HepG2 (cell line): Measurements from ENCODE around the gene SOX12. TPM values are rescaled to one million over a fixed set of nuclear protein-coding genes. Genes with fewer than 3 reads are reported as not detected.
A peak's percentile ranks its signal among the peaks of the same experiment; 100 is the strongest.

ENCODE experiments used
- AHR ChIP-seq: IDR thresholded peaks from 2 replicates; pipeline ENCODE4 v1.6.1; 2018; ENCODE audit warnings: missing genetic modification reagents, missing compliant biosample characterization
- BHLHE40 ChIP-seq: IDR thresholded peaks from 2 replicates; pipeline ENCODE4 v1.6.1; 2011; ENCODE audit warnings: low read length, improper control_type of control experiment
- BORCS8-MEF2B ChIP-seq: sonication (generic); formaldehyde crosslinking; IDR thresholded peaks from 2 replicates; pipeline ENCODE4 v1.8.0; 2022; ENCODE audit warnings: mild to moderate bottlenecking, missing genetic modification reagents
- CBX5 ChIP-seq: sonication (generic); formaldehyde crosslinking; IDR thresholded peaks from 2 replicates; pipeline ENCODE4 v1.4.0; 2020; ENCODE audit warnings: missing genetic modification reagents, borderline replicate concordance
- DNMT1 ChIP-seq: sonication (generic); formaldehyde crosslinking; IDR thresholded peaks from 2 replicates; pipeline ENCODE4 v1.5.1; 2020; ENCODE audit warnings: mild to moderate bottlenecking, missing genetic modification reagents
- ETV6 ChIP-seq: sonication (generic); formaldehyde crosslinking; conservative IDR thresholded peaks from 2 replicates; pipeline ENCODE4 v1.4.0; 2020; ENCODE audit warnings: missing genetic modification reagents
- FOSL1 ChIP-seq: sonication (generic); formaldehyde crosslinking; IDR thresholded peaks from 2 replicates; pipeline ENCODE4 v1.9.0; 2021; ENCODE audit warnings: missing genetic modification reagents, borderline replicate concordance
- HNRNPL ChIP-seq: fragments of 200-400 bp; formaldehyde crosslinking; IDR thresholded peaks from 2 replicates; pipeline ENCODE4 v1.6.1; 2017; ENCODE audit warnings: mild to moderate bottlenecking, low read depth, low read length
- HOXA3 ChIP-seq: sonication (generic); formaldehyde crosslinking; IDR thresholded peaks from 2 replicates; pipeline ENCODE4 v1.5.0; 2020; ENCODE audit warnings: missing genetic modification reagents
- KDM4B ChIP-seq: sonication (generic); formaldehyde crosslinking; IDR thresholded peaks from 2 replicates; pipeline ENCODE4 v1.4.0; 2020; ENCODE audit warnings: missing genetic modification reagents
- KLF11 ChIP-seq: IDR thresholded peaks from 2 replicates; pipeline ENCODE4 v1.6.1; 2016; ENCODE audit warnings: missing compliant biosample characterization
- KLF16 ChIP-seq, 2 experiments: sonication (generic) in 1 of 2; formaldehyde crosslinking in 1 of 2; IDR thresholded peaks; 2 replicates each; pipeline versions ENCODE4 v1.6.1 to v1.8.0; 2016 to 2023; ENCODE audit warnings: missing genetic modification reagents in 2 of 2, missing compliant biosample characterization in 1 of 2
- MIXL1 ChIP-seq: IDR thresholded peaks from 2 replicates; pipeline ENCODE4 v1.6.1; 2016
- MXD4 ChIP-seq: IDR thresholded peaks from 2 replicates; pipeline ENCODE4 v1.6.1; 2016; ENCODE audit warnings: mild to moderate bottlenecking, missing biosample characterization, missing genetic modification reagents
- NFKB2 ChIP-seq: sonication (generic); formaldehyde crosslinking; IDR thresholded peaks from 2 replicates; pipeline ENCODE4 v1.4.0; 2020; ENCODE audit warnings: missing genetic modification reagents, borderline replicate concordance
- TP53 ChIP-seq: sonication (generic); formaldehyde crosslinking; conservative IDR thresholded peaks from 2 replicates; pipeline ENCODE4 v1.4.0; 2020; ENCODE audit warnings: missing genetic modification reagents
- ZKSCAN8 ChIP-seq: IDR thresholded peaks from 2 replicates; pipeline ENCODE4 v1.6.1; 2016; ENCODE audit warnings: borderline replicate concordance, missing genetic modification reagents, missing compliant biosample characterization
- ZNF329 ChIP-seq: sonication (generic); formaldehyde crosslinking; IDR thresholded peaks from 2 replicates; pipeline ENCODE4 v1.9.0; 2021; ENCODE audit warnings: low read depth, mild to moderate bottlenecking, missing genetic modification reagents
- ZNF451 ChIP-seq: sonication (generic); formaldehyde crosslinking; IDR thresholded peaks from 2 replicates; pipeline ENCODE4 v1.5.0; 2020; ENCODE audit warnings: mild to moderate bottlenecking, missing genetic modification reagents
- ZNF768 ChIP-seq: sonication (generic); formaldehyde crosslinking; IDR thresholded peaks from 2 replicates; pipeline ENCODE4 v1.4.0; 2020; ENCODE audit warnings: missing genetic modification reagents
- polyA plus RNA-seq, 8 experiments: library from polyadenylated mRNA; depleted of rRNA in 3 of 8; stranded (reverse) in 7 of 8; unstranded in 1 of 8; fragments of >200 nt; fragmentation: Illumina TruSeq in 4 of 8; extraction: Trizol in 4 of 8; gene quantifications; 2 replicates each; pipeline versions ENCODE4 v1.2.1 to v1.2.3, GENCODE V29; 2011 to 2016; ENCODE audit warnings: low read depth in 4 of 8, missing spikeins in 1 of 8, mixed read lengths in 1 of 8; ENCODE audit not compliant: insufficient read depth in 1 of 8
- total RNA-seq, 5 experiments: library from RNA; depleted of rRNA; stranded (reverse); fragments of >200 nt; fragmentation: Illumina TruSeq; extraction: Trizol; gene quantifications; 2 replicates each; pipeline ENCODE4 v1.2.3, GENCODE V29; 2016; ENCODE audit warnings: low read depth in 1 of 5
- TF ChIP-seq, protein P1 (sequence below): sonication (generic); formaldehyde crosslinking; IDR thresholded peaks from 2 replicates; pipeline ENCODE4 v1.4.0; 2020; ENCODE audit warnings: missing genetic modification reagents
- TF ChIP-seq, protein P2 (sequence below): sonication (generic); formaldehyde crosslinking; IDR thresholded peaks from 2 replicates; pipeline ENCODE4 v1.5.0; 2020; ENCODE audit warnings: mild to moderate bottlenecking, missing genetic modification reagents

Gene SOX12
- total and polyA plus RNA-seq, 2 of the 13 experiments (the other 11 are each of a cell fraction or from before 2014, with no cell fraction given): 10.0 to 18.7 TPM

DNA sequence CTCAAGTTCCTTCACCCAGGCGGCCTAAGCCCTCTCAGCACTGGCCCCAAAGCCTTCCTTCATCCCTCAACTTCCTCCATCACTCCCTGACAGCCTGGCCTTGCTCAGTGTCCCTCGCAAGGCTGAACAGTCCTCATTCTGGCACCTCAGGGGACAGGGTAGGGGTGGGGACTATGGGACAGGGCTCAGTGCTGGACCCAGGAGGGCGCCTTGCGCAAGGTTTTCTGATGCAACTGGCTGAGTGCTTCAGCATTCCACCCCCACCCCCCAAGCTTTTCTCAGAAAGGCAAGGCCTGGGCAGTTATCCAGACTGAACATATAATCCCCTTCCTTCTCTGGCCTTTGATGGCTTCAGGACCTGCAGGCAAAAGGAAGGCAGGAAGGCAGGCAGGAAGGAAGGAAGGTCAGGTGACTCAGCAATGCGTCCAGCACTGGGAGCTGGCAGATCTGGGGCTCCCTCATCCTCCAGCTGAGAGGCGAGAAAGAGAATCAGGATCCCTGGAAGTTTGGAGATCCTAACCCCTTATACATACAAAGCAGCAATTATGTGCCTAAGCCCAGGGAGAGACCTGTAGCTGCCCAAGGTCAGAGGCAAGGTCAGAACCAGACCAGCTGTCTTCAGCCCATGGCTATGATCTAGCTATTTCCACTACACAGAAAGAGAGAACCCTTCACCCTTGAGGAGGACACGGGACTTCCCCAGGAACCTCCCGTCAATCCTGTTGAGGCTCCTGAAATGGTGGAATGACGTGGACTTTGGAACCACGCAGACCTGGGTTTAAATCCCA lies 46.6 kb downstream of the SOX12 start (continued):
- TF ChIP-seq CBX5 (CRISPR knock-in tag) (peak; percentile 100), BORCS8-MEF2B (CRISPR knock-in tag) (peak; percentile 97), KDM4B (CRISPR knock-in tag) (peak; percentile 99), KLF16 (CRISPR knock-in tag; IDR thresholded peaks at IDR 0.05) (peak in 1 of 2 experiments; percentile 99; a peak in 2 of 4 replicates), HNRNPL (no peak), ZNF451 (CRISPR knock-in tag) (peak; percentile 97), MIXL1 (peak; percentile 84), TP53 (CRISPR knock-in tag) (no peak), AHR (CRISPR knock-in tag) (peak; percentile 94; the same call in 1 of the 2 replicates), NFKB2 (CRISPR knock-in tag) (peak; percentile 79; the same call in 1 of the 2 replicates), HOXA3 (CRISPR knock-in tag) (peak; percentile 94), DNMT1 (CRISPR knock-in tag) (0 out of 2 replicates have a peak, but pooled peaks have one; percentile 51), ZNF768 (CRISPR knock-in tag) (peak; percentile 61; the same call in 1 of the 2 replicates), KLF11 (CRISPR knock-in tag) (peak; percentile 69), ETV6 (peak; percentile 93), FOSL1 (CRISPR knock-in tag) (no peak), BHLHE40 (peak; percentile 56; the same call in 1 of the 2 replicates), ZNF329 (CRISPR knock-in tag) (peak; percentile 24; the same call in 1 of the 2 replicates), MXD4 (CRISPR knock-in tag) (peak; percentile 79), ZKSCAN8 (CRISPR knock-in tag) (peak; percentile 96; the same call in 1 of the 2 replicates)
- TF ChIP-seq, protein P1, sequence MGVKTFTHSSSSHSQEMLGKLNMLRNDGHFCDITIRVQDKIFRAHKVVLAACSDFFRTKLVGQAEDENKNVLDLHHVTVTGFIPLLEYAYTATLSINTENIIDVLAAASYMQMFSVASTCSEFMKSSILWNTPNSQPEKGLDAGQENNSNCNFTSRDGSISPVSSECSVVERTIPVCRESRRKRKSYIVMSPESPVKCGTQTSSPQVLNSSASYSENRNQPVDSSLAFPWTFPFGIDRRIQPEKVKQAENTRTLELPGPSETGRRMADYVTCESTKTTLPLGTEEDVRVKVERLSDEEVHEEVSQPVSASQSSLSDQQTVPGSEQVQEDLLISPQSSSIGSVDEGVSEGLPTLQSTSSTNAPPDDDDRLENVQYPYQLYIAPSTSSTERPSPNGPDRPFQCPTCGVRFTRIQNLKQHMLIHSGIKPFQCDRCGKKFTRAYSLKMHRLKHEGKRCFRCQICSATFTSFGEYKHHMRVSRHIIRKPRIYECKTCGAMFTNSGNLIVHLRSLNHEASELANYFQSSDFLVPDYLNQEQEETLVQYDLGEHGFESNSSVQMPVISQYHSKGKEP (CRISPR knock-in tag): peak; percentile 37; the same call in 1 of the 2 replicates
- TF ChIP-seq, protein P2, sequence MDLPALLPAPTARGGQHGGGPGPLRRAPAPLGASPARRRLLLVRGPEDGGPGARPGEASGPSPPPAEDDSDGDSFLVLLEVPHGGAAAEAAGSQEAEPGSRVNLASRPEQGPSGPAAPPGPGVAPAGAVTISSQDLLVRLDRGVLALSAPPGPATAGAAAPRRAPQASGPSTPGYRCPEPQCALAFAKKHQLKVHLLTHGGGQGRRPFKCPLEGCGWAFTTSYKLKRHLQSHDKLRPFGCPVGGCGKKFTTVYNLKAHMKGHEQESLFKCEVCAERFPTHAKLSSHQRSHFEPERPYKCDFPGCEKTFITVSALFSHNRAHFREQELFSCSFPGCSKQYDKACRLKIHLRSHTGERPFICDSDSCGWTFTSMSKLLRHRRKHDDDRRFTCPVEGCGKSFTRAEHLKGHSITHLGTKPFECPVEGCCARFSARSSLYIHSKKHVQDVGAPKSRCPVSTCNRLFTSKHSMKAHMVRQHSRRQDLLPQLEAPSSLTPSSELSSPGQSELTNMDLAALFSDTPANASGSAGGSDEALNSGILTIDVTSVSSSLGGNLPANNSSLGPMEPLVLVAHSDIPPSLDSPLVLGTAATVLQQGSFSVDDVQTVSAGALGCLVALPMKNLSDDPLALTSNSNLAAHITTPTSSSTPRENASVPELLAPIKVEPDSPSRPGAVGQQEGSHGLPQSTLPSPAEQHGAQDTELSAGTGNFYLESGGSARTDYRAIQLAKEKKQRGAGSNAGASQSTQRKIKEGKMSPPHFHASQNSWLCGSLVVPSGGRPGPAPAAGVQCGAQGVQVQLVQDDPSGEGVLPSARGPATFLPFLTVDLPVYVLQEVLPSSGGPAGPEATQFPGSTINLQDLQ (CRISPR knock-in tag): peak; percentile 82; the same call in 1 of the 2 replicates
